HAP-1 (cell line): Measurements from ENCODE around the gene RBM15.

Experiments used
- DNase-seq, 2 experiments: peaks; one replicate each; pipeline ENCODE4 v3.0.0-alpha.2; 2016 to 2020; ENCODE audit warnings: low spot score in 2 of 2
- H3K27me3 ChIP-seq: fragments of 250-450 bp; sonication (Bioruptor Pico); 2 replicates; pipeline ENCODE4 v1.5.1; 2020; ENCODE audit warnings: low read depth, mild to moderate bottlenecking, moderate library complexity
- H3K36me3 ChIP-seq: fragments of 250-450 bp; sonication (Bioruptor Pico); replicated peaks from 2 replicates; pipeline ENCODE4 v1.5.1; 2020; ENCODE audit warnings: mild to moderate bottlenecking
- H3K4me1 ChIP-seq: fragments of 250-450 bp; sonication (Bioruptor Pico); 2 replicates; pipeline ENCODE4 v1.5.1; 2020; ENCODE audit warnings: mild to moderate bottlenecking
- H3K4me3 ChIP-seq: fragments of 250-450 bp; sonication (Bioruptor Pico); 2 replicates; pipeline ENCODE4 v1.5.1; 2020; ENCODE audit warnings: mild to moderate bottlenecking, moderate library complexity
- H3K9me3 ChIP-seq: fragments of 250-450 bp; sonication (Bioruptor Pico); 2 replicates; pipeline ENCODE4 v1.5.1; 2020; ENCODE audit warnings: mild to moderate bottlenecking, moderate library complexity
- in situ Hi-C: fragments of 300-500 bp; cut with MboI; formaldehyde crosslinking; loops from 3 replicates; pipeline ENCODE4 v1.14.3; 2020; ENCODE audit warnings: low sequenced_read_pairs, inconsistent platforms, mixed read lengths

Gene RBM15

DNA sequence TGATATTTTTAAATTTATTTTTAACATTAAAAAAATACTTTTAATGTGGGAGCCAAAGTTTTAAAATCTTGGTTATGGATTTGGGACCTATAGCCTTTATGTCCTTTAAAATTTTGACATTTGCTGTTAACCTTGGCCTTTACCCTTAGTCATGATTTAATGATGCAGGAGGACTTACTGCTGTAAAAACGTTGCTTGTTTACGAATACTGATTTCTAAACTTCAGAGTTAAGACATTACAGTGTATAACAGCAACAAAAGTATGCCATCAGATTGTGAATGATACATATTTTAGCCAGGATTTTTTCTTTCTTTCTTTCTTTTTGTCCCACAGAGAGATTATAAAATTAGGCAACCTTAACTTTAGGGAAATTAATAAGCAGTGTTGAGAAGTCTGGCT lies 8.9 kb downstream of the RBM15 start:
- Histone ChIP-seq H3K4me1 (peaks cover 84% of the 10 kb centered on the region), H3K36me3 (peaks cover 51% of the 10 kb centered on the region), H3K27me3 (no peaks in the 10 kb centered on the region), H3K4me3 (no peak overlapping the region), H3K9me3 (no peaks in the 10 kb centered on the region)
- in situ Hi-C loops = no loop called here
- DNase-seq = no peak

DNA sequence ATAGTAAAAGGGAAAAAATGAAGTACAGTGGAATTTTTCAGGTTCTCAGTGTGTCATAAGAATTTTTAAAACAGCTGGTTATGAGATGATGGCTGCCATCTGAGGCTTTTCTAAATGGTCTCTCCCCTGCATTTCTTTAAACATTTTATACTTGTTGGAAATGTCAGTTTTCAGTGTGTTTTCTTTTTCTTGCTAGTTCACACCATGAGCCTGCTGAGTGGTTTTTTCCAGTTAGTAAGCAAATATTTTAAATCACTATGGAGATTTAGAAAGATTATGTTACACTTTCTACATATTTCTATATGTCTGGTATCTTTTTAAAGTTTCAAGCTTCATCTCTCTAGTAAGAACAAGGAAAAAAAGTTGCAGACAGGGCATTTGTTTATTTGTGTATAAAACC lies 9.6 kb downstream of the RBM15 start:
- in situ Hi-C loops = no loop called here
- Histone ChIP-seq H3K4me1 (peaks cover 77% of the 10 kb centered on the region), H3K4me3 (no peak overlapping the region), H3K36me3 (peaks cover 49% of the 10 kb centered on the region), H3K9me3 (no peaks in the 10 kb centered on the region), H3K27me3 (no peaks in the 10 kb centered on the region)
- no peak for DNase-seq

DNA sequence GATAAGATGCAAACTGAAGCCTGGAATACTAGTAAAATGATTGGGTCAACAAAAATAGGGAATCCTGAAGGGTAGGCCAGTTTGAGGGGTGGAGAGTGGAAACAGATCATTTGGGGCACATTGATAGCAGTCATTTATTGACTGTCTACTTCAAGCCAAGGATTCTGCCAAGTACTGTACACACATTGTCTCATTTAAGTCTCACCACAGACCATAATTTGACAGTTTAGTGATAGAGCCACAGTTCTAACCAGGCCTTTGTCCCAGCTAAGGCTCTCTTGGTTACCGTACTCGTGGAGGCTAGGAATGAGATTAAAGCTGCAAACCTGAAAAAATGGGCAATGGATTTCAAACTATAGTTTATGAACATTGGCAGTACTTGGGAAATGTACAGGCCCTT lies 11.2 kb downstream of the RBM15 start:
- Histone ChIP-seq H3K9me3 (no peaks in the 10 kb centered on the region), H3K4me3 (no peak overlapping the region), H3K4me1 (peaks cover 66% of the 10 kb centered on the region), H3K36me3 (peaks cover 47% of the 10 kb centered on the region), H3K27me3 (no peaks in the 10 kb centered on the region)
- DNase-seq = no peak
- in situ Hi-C loops = no loop called here

DNA sequence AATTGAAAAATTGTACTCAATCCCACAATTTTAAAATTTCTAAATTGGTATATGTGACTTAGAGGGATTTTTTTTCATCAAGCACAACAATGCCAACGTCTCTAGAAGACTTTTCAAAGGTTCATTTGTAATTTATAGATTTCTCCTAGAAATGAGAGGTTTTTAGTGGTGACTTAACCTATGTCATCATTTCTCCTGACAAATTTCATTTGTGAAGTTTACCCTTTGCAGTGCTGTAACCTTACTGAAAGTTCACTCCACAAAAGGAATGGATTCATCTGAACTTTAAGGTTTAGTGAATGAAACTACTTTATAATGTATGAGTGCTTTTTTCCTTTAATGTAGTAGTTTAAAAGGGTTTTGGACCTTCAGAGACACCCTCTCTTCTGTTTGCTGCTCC lies 16.1 kb downstream of the RBM15 start:
- in situ Hi-C loops = no loop called here
- H3K27me3 ChIP-seq = no peaks in the 10 kb centered on the region
- no peak for DNase-seq
- peaks cover 18% of the 10 kb centered on the region for H3K4me1 ChIP-seq
- H3K9me3 ChIP-seq = no peaks in the 10 kb centered on the region
- H3K36me3 ChIP-seq = peaks cover 54% of the 10 kb centered on the region
- H3K4me3 ChIP-seq = no peak overlapping the region

DNA sequence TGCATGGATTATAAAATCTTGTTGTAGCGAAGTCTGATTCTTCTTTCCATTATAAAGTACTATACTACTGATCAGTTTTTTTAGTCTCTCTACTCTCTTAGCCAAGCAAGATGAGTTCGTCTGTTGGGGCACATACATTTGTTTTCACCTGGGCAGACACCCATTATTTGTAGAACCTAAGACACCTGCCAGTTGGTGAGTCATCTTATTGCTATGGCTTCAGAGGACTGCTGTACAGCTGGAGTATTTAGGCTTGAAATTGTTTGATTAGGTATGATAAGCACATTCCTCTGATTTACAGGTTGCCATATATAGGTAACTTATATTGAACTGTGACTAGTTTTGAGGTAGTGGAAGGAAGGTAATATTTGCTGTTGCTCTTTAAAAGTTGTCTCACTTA lies 17.2 kb downstream of the RBM15 start:
- Histone ChIP-seq H3K27me3 (no peaks in the 10 kb centered on the region), H3K4me1 (peaks cover 9% of the 10 kb centered on the region), H3K4me3 (no peak overlapping the region), H3K9me3 (no peaks in the 10 kb centered on the region), H3K36me3 (peaks cover 51% of the 10 kb centered on the region)
- in situ Hi-C loops = no loop called here
- DNase-seq = no peak

DNA sequence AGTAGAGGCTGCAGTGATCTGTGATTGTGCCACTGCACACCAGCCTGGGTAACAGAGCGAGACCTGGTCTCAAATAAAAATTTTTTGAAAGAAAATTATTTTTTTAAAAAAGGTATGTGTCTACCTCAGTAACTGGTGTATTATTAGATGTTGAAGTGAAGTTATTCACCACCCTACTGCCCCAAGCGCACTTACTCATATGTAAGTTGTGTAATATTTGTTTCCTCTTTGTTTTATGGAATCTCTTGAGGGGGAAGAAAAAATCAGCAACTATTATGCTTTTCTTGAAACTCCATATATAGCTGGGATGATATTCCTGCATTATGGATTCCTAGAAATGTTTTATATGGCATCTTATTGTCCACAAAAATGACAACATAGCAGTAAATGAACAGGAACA lies 21.3 kb downstream of the RBM15 start:
- Histone ChIP-seq H3K4me3 (no peak overlapping the region), H3K9me3 (no peaks in the 10 kb centered on the region), H3K36me3 (peaks cover 39% of the 10 kb centered on the region), H3K4me1 (no peaks in the 10 kb centered on the region; the same call in 1 of the 2 replicates), H3K27me3 (no peaks in the 10 kb centered on the region)
- DNase-seq = no peak
- in situ Hi-C loops = no loop called here

DNA sequence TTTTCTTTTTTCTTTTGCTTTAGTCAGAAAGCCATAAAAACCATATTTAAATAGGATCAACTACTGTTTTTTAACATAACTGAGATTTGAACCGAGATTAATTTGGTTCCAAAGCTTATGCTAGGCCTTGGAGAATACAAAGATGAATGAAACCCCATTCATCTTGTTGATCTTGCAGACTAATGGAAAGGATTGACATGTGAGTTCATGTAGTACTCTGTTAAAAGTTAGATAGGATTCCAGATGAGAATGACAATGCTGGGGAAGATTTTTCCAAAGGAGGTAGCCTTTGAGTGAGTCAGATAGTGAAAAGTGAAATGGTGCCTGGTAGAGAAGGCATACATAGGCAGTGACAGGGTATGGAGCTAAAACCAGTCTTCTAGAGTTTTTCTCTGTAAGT lies 22.7 kb downstream of the RBM15 start:
- Histone ChIP-seq H3K4me1 (no peaks in the 10 kb centered on the region; the same call in 1 of the 2 replicates), H3K27me3 (no peaks in the 10 kb centered on the region), H3K36me3 (peaks cover 36% of the 10 kb centered on the region), H3K4me3 (no peak overlapping the region), H3K9me3 (no peaks in the 10 kb centered on the region)
- in situ Hi-C loops = no loop called here
- no peak for DNase-seq

DNA sequence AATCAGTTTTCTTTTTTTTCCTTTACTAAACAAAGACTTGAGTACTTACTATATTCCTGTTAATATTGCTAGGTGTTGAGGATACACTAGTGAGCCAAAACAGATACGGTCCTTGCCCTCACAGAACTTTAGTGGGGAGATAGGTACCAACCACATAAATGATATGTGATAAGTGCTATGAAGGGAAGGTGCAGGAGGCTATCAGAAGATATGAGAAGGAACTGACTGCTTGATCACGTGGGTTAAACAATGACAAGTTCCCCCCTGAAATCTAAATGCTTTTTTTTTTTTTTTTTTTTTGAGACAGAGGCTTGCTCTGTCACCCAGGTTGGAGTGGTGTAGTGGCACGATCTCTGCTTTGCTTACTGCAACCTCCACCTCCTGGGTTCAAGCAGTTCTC lies 25.0 kb downstream of the RBM15 start:
- Histone ChIP-seq H3K9me3 (no peaks in the 10 kb centered on the region), H3K36me3 (peaks cover 28% of the 10 kb centered on the region), H3K27me3 (no peaks in the 10 kb centered on the region), H3K4me3 (no peak overlapping the region), H3K4me1 (no peaks in the 10 kb centered on the region; the same call in 1 of the 2 replicates)
- DNase-seq = no peak
- in situ Hi-C loops = no loop called here

DNA sequence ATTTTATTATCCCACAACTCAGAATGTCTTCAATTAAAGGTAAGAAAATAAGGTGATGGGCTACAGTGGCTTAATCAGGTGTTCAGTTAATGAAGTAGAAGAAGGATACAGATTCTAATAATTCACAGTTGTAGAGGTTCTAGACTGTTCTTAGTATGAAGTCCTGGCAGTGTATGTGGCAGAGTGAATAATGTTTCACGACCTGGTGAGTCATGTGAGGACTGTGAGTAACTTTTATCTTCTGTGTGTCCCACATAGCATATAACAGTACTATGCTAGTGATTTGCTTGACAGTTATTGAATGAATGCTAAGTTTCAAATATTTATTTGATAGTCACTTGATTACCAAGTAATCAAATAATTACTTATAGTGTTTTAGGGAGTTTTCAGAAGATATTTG lies 31.6 kb downstream of the RBM15 start:
- Histone ChIP-seq H3K4me3 (no peak overlapping the region), H3K27me3 (no peaks in the 10 kb centered on the region), H3K36me3 (peaks cover 45% of the 10 kb centered on the region), H3K4me1 (no peaks in the 10 kb centered on the region), H3K9me3 (no peaks in the 10 kb centered on the region)
- no peak for DNase-seq
- in situ Hi-C loops = no loop called here

DNA sequence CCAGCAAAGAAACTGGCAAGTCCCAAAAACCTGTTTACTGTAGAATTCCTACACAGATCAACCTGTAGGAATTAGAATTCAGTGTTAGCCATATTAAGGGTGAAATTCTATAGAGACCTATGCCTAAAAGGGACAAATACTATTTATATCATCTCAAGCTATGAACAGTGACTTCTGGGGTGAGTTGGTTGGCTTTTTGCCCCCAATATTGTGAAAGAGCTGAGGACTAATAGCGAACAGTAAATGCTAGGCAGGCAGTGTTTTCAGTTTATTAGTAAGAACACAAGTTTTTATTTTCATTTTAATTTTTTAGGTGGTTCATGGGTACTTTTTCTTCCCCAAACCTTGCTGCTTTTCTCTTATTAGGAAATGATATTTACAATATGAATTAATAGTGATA lies 36.3 kb downstream of the RBM15 start:
- H3K4me1 ChIP-seq = no peaks in the 10 kb centered on the region
- H3K9me3 ChIP-seq = no peaks in the 10 kb centered on the region
- H3K27me3 ChIP-seq = no peaks in the 10 kb centered on the region
- no peak for DNase-seq
- no peak overlapping the region for H3K4me3 ChIP-seq
- in situ Hi-C loops = no loop called here
- peaks cover 64% of the 10 kb centered on the region for H3K36me3 ChIP-seq

DNA sequence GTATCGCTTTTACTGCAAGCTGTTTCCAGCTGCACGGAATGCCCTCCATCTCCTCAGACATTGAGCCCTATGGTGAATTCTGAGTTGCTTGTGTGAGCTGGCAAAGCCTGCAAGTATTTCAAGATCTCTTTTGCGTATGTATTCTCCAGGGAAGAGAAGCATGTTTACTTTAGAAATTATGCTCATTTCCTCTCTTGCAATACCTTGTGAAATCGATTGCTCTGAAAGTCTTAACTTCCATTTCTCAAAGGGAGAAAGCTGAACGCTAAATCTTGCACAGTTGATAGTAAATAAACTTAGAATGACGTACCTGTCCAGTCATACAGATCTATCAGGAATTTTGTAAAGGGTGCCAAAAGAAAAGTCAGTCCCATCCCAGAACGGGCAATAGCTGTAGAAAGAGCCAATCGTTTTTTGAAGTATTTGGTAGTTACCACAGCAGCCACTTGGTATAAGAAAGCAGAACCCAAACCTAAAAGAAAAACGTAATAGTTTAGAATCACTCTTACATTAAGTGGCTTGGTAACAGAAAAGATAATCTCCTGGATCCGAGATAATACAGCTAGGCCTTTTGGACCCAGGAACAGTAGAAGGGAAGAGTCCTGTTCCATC lies 41.6 kb downstream of the RBM15 start:
- Histone ChIP-seq H3K4me1 (no peaks in the 10 kb centered on the region), H3K36me3 (peaks cover 35% of the 10 kb centered on the region), H3K9me3 (no peaks in the 10 kb centered on the region), H3K4me3 (no peak overlapping the region), H3K27me3 (no peaks in the 10 kb centered on the region)
- no peak for DNase-seq
- in situ Hi-C loops = no loop called here

DNA sequence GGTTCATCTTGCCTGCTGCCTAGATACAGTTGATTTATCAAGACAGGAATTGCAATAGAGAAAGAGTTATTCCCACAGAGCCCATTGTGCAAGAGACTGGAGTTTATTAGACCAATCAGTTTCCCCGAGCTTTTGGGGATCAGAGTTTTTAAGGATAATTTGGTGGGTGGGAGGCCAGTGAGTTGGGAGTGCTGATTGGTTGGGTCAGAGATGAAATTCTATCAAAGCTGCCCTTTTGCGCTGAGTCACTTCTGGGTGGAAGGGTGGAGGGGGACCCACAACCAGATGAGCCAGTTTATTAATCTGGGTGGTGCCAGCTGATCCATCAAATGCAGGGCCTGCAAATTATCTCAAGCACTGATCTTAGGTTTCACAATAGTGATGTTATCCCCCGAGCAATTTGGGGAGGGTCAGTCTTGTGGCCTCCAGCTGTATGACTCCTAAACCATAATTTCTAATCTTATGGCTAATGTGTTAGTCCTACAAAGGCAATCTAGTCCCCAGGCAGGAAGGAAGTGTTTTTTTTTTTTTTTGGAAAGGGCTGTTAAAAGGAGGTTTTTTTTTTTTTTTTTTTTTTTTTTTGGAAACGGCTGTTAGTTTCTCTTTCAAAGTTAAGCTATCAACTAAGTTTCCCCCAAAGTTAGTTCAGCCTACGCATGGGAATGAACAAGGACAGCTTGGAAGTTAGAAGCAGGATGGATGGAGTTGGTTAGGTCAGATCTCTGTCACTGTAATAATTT lies 44.2 kb downstream of the RBM15 start:
- Histone ChIP-seq H3K4me1 (no peaks in the 10 kb centered on the region), H3K36me3 (peaks cover 14% of the 10 kb centered on the region), H3K27me3 (no peaks in the 10 kb centered on the region), H3K9me3 (no peaks in the 10 kb centered on the region), H3K4me3 (no peak overlapping the region)
- in situ Hi-C loops = no loop called here
- DNase-seq = no peak

DNA sequence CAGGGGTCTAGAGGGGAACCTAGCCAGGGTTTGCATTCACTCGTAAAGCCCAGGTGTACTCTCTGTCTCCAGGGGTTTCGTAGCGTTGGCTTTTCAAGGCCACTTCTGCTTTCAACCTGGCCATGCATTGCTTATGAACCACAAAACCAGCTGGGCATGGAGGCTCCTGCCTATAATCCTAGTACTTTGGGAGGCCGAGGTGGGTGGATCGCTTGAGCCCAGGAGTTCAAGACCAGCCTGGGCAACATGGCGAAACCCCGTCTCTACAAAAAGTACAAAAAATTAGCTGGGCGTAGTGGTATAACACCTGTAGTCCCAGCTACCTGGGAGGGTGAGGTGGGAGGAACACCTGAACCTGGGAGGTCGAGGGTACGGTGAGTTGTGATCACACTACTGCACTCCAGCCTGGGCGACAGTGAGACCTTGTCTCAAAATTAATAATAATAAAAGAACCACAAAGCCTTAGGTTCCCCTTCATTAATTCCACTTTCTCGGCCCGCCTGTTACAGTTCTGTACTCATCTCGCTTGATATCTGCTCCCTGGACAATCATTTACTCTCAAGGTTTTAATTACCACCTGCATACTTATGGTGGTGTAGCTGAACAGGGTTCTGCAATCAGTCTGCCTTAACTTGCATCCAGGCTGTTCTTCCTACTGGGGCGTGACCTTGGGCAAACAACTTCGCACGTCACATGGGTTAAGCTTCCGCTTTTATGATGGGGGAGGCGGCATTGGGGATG lies 45.6 kb downstream of the RBM15 start:
- Histone ChIP-seq H3K36me3 (peaks cover 10% of the 10 kb centered on the region), H3K4me3 (no peak overlapping the region), H3K9me3 (no peaks in the 10 kb centered on the region), H3K4me1 (no peaks in the 10 kb centered on the region), H3K27me3 (no peaks in the 10 kb centered on the region)
- in situ Hi-C loops = no loop called here
- no peak for DNase-seq

DNA sequence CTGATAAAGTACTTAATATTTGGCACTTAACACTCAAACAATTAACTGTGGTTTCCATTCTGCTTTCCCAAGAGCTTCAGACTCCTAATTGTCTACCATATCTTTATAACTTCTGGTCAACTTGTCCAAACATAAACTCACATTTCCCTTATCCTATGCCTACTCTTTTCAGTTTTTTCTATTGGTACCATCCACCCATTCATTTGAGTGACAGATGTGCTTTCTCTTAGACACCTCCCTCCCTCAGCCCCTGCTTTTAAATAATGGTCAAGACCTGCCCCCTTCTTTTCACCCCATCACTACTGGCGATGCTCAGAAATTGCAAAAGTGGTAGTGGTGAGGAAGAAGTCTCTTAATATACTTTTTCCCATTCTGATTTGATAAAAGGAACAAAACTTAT lies 46.2 kb downstream of the RBM15 start:
- Histone ChIP-seq H3K4me1 (no peaks in the 10 kb centered on the region), H3K4me3 (no peak overlapping the region), H3K27me3 (no peaks in the 10 kb centered on the region), H3K36me3 (peaks cover 10% of the 10 kb centered on the region), H3K9me3 (no peaks in the 10 kb centered on the region)
- DNase-seq = no peak
- in situ Hi-C loops = no loop called here
